HEK293T (cell line): ENCODE data around the gene PLA2G7.

Experiments used
- PKNOX1 ChIP-seq: fragments of 450-650 bp; IDR thresholded peaks from 2 replicates; pipeline ENCODE4 v1.6.1; 2016
- SP1 ChIP-seq: fragments of 450-650 bp; IDR thresholded peaks from 2 replicates; pipeline ENCODE4 v1.6.1; 2017
- SUZ12 ChIP-seq: fragments of 450-650 bp; IDR thresholded peaks from 2 replicates; pipeline ENCODE4 v1.6.1; 2016; ENCODE audit warnings: mild to moderate bottlenecking
- TARDBP ChIP-seq: fragments of 450-650 bp; IDR thresholded peaks from 2 replicates; pipeline ENCODE4 v1.6.1; 2016

DNA sequence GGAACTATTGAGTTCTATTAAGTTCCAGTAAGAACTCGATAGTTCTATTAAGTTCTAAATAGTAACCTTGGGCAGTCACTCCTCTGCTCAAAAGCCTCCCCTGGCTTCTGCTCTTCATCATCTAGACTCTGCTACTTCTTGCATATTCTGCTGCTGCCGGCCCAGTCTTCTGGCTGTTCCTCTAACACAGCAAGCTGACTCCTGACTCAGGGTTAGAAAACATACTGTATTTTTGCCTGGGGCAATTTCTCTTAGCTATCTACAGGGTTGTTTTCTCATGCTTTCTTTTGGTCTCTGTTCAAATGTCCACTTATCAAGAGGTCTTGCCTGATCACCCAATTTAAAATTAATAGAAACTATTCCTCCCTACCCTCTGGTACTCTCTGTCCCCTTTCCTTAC lies 67.8 kb downstream of the PLA2G7 start:
- TF ChIP-seq PKNOX1 (no peak), TARDBP (no peak), SUZ12 (no peak), SP1 (no peak)
